H1 (cell line): Measurements from ENCODE around the gene LIPE. TPM values are rescaled to one million over a fixed set of nuclear protein-coding genes. Genes with fewer than 3 reads are reported as not detected.

ENCODE experiments used
- ATF3 ChIP-seq: IDR thresholded peaks from 2 replicates; pipeline ENCODE4 v1.6.1; 2011; ENCODE audit warnings: low read depth, mild to moderate bottlenecking, low read length; ENCODE audit not compliant: insufficient read depth
- CBX5 ChIP-seq: fragments of 300-800, 300-1000 bp; sonication (generic); IDR thresholded peaks from 2 replicates; pipeline ENCODE4 v1.7.1; 2016; ENCODE audit warnings: antibody characterized with exemption, low read length, low read depth
- CHD7 ChIP-seq: fragments of 300-600 bp; sonication (generic); IDR thresholded peaks from 2 replicates; pipeline ENCODE4 v1.7.1; 2012; ENCODE audit warnings: low read length, moderate library complexity, mild to moderate bottlenecking, inconsistent platforms; ENCODE audit not compliant: insufficient replicate concordance
- PHF8 ChIP-seq: fragments of 200-600 bp; sonication (generic); conservative IDR thresholded peaks from 2 replicates; pipeline ENCODE4 v1.7.1; 2012; ENCODE audit warnings: low read depth, mild to moderate bottlenecking, inconsistent platforms, low read length, moderate library complexity
- TAF1 ChIP-seq: IDR thresholded peaks from 2 replicates; pipeline ENCODE4 v1.6.1; 2011; ENCODE audit warnings: mild to moderate bottlenecking, low read depth, low read length
- TAF7 ChIP-seq: optimal IDR thresholded peaks from 2 replicates; pipeline ENCODE3; 2011; ENCODE audit warnings: low read depth, mild to moderate bottlenecking, inconsistent platforms, low read length, moderate library complexity, borderline replicate concordance
- USF2 ChIP-seq: IDR thresholded peaks from 2 replicates; pipeline ENCODE4 v1.6.1; 2011; ENCODE audit warnings: low read length, improper control_type of control experiment
- polyA plus RNA-seq, 7 experiments: library from polyadenylated mRNA; depleted of rRNA in 3 of 7; stranded (reverse) in 5 of 7; unstranded in 2 of 7; fragments of >200 nt in 5 of 7; fragments of 200-250 nt in 2 of 7; gene quantifications; 1 replicate in 5 of 7; 2 replicates in 1 of 7; 4 replicates in 1 of 7; pipeline versions ENCODE4 v1.2.1 to v1.2.3, GENCODE V29; 2011 to 2013; ENCODE audit warnings: missing spikeins in 2 of 7, mixed read lengths in 2 of 7
- total RNA-seq: library from RNA; stranded (reverse); fragmentation: NEBNext Ultra II Directional; extraction: Animal tissue kit (Norgen Biotek cat#: 25700); gene quantifications from 2 replicates; pipeline ENCODE4 v1.2.1, GENCODE V29; 2021

Gene LIPE
- total and polyA plus RNA-seq, 2 of the 8 experiments (the other 6 are each of a cell fraction or from before 2014, with no cell fraction given) = 8.7 to 15.9 TPM

- TF ChIP-seq CHD7 (no peak), CBX5 (no peak), ATF3 (no peak), USF2 (no peak), PHF8 (no peak), TAF1 (no peak), TAF7 (no peak)
These were observed 6.1 kb downstream of the LIPE start (continued) for GRCh38 chr19:42421101-42421500.
